K562 (cell line): Measurements from ENCODE around the gene SDK1.

ENCODE experiments used
- CTCF ChIP-seq, 3 experiments: IDR thresholded peaks in 2 of 3; conservative IDR thresholded peaks in 1 of 3; 2 replicates each; pipeline ENCODE4 v1.5.1; 2011 to 2012; ENCODE audit warnings: low read length in 3 of 3, mild to moderate bottlenecking in 3 of 3, control low read depth in 2 of 3, improper control_type of control experiment in 1 of 3, inconsistent platforms in 1 of 3, low read depth in 1 of 3, mixed read lengths in 1 of 3, moderate library complexity in 1 of 3; ENCODE audit not compliant: insufficient read depth in 2 of 3
- NR2C1 ChIP-seq, 2 experiments: fragments of 450-650 bp; IDR thresholded peaks; 2 replicates each; pipeline ENCODE4 v1.6.1; 2017; ENCODE audit warnings: mild to moderate bottlenecking in 2 of 2, antibody characterized with exemption in 1 of 2, inconsistent platforms in 1 of 2, missing compliant biosample characterization in 1 of 2, missing genetic modification characterization in 1 of 2
- SMAD1 ChIP-seq: fragments of 150-350 bp; IDR thresholded peaks from 2 replicates; pipeline ENCODE4 v1.6.1; 2014; ENCODE audit warnings: low read length, low read depth; ENCODE audit not compliant: partially characterized antibody
- SMARCE1 ChIP-seq: fragments of 450-650 bp; IDR thresholded peaks from 2 replicates; pipeline ENCODE4 v1.7.1; 2016; ENCODE audit warnings: mild to moderate bottlenecking
- ZNF12 ChIP-seq: sonication (generic); formaldehyde crosslinking; IDR thresholded peaks from 2 replicates; pipeline ENCODE4 v1.4.0; 2020; ENCODE audit warnings: mild to moderate bottlenecking, missing genetic modification reagents

DNA sequence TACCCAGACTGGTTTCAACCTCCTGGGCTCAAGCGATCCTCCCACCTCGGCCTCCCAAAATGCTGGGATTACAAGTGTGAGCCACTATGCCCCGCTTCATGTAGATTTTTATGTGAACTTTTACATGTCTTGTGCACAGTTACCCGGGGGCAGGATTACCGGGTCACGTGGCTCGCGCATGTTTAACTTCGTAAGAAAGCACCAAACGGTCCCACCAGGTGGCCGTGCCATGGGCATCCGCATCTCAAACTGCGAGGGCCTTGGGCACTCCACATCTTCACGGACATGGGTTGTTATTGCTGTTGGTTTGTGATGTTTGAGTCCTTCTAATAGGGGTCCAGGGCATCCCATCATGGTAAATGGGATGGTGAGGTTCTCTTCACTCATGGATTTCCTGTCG, 744.4 kb downstream of the SDK1 start:
- no peak for TF ChIP-seq SMAD1
- TF ChIP-seq CTCF (IDR thresholded peaks at IDR 0.05 in 2 of 3, conservative IDR thresholded peaks at IDR 0.05 in 1 of 3; ENCODE audit: insufficient read depth in 2 of 3, low read depth in 1 of 3, low read length in 3 of 3) = no peak
- no peak for TF ChIP-seq ZNF12
- no peak for TF ChIP-seq NR2C1 (IDR thresholded peaks at IDR 0.05)
- no peak for TF ChIP-seq NR2C1 (tag; IDR thresholded peaks at IDR 0.05)
- no peak for TF ChIP-seq SMARCE1
